AG10803 (cell line): ENCODE results near the gene SNX13.

Source experiments
- DNase-seq: peaks from one replicate; pipeline ENCODE4 v3.0.0; 2010; ENCODE audit warnings: low read depth
- H3K4me3 ChIP-seq: 2 replicates; pipeline ENCODE4 v1.5.1; 2011; ENCODE audit warnings: mild to moderate bottlenecking, low read length, control low read depth
- CTCF ChIP-seq: conservative IDR thresholded peaks from 2 replicates; pipeline ENCODE4 v1.5.1; 2011; ENCODE audit warnings: mild to moderate bottlenecking, low read length, control low read depth, inconsistent platforms

The SNX13 gene

DNA sequence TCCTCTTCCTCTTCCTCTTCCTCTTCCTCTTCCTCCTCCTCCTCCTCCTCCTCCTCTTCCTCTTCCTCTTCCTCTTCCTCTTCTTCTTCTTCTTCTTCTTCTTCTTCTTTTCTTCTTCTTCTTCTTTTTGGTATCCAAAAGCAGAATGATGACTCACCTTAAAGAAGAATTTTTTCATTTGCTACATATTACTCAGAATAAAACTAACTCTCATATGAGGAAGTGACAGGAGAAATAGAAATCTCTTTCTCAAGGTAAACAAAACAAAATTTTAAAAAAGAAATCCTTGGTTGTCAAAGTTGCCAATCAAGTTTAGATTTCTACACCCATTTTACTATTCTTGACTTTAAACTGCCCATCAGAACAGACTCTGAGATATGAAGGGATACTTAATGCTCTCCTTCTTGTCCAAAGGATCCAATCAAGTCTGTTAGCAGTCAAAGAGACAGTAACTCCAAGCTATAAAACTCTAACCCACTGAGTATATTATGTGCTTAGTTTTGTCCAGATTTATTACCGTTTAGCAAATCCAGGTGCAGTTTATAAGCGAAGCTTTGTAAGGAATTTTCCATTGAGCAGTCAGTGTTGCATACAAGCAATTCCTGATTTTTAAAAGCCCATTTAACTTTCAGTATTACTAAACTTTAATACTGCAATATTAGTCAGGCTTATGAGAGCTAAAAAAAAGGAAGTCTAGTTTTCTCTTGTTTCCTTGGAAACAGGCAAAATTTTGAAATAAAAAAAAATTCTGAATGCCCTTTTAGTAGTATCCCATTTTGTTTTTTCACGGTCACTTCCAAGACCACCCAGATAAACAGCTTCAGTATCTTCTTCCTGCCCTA is 43.1 kb upstream of the SNX13 start:
- TF ChIP-seq CTCF, result no peak
- no peak for DNase-seq
- H3K4me3 ChIP-seq, result no peak overlapping the region

GRCh38 chr7:17976952-17977351 is 36.7 kb upstream of the SNX13 start:
- DNase-seq, result no peak
- no peak for TF ChIP-seq CTCF
- no peak overlapping the region for H3K4me3 ChIP-seq

DNA sequence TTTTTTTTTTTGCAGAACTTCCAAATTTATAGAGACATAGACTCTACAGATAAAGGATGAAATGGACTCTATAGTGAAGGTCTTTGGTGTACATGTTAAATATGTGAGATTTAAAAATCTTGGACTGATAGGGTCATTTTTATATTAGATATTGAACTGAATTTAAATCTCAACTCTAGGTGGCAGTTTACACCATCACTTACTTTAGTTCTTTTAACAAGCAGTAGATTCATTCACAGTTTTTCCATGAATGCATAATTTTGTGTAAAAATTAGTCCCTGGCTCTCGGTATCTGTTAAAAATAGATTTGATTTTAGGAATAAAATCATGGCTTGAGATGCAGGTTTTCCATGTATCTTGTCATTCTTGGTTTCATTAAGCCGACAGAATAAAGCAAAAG is 31.1 kb upstream of the SNX13 start:
- DNase-seq, result peak; percentile 13
- peak; percentile 25 for TF ChIP-seq CTCF
- H3K4me3 ChIP-seq, result no peak overlapping the region

DNA sequence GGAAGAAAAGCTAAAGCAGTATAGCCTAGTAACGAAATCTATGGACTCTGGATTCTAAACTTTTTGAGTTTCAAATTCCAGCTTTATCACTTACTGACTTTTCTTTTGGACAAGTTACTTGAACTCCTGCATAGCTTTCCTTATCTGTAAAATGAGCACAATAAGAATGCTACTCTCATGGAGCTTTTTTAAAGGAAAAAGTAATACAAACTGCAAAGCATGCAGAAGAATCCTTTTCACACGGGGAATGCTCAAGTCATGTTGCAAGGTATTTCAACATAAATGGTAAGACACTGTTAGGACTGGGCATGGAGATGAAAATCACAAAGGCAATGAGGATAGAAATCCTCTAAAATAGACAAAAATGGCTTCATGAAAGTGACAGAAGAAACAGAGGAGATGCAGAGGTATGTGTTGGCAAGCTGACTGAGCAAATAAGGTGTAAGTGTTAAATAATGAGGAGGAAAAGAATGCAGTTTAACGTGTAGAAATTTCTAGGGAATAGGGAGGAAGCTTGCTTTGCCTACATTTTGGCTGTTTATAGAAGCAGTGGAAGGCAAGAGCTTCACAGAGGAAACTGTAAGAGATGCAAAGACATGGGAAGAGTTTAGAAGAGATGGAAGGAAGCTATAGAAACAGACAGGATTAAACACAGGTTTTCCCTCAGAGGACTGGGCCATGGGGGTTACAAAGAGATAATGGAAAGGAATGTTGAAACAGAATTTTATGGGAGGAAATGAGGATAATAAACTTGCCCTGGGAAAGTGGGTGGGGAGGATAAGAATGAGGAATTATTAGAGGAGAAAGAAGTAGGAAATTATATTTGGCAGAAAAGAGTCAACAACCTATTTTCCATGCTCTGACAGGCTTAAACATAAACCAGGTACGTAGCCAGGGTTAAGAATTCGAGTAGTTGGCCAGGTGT is 28.8 kb upstream of the SNX13 start:
- no peak overlapping the region for H3K4me3 ChIP-seq
- peak; percentile 6 for DNase-seq
- TF ChIP-seq CTCF, result no peak

GRCh38 chr7:17966706-17967105 is 26.4 kb upstream of the SNX13 start:
- H3K4me3 ChIP-seq, result no peak overlapping the region
- no peak for DNase-seq
- no peak for TF ChIP-seq CTCF

DNA sequence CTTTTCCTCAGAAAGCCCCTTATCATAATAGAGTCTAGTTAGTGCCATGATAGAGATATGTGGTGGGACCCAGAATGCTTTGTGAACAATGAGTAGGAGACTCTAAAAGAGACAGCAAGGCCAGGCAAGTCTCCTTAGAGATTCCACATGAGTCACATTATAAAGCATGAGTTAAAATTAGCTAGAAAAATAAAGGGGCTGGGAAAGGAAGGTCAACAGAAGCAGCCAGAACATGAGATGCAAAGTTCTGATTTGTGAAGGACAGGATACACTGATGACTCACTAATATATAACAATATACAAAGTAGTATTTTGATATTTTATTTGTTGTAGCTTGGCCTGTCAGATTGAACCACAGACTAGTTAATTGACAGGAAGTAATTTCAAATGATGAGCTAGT is 25.3 kb upstream of the SNX13 start:
- DNase-seq, result peak; percentile 3
- no peak for TF ChIP-seq CTCF
- H3K4me3 ChIP-seq, result no peak overlapping the region

- peak; percentile 66 for DNase-seq
- no peak overlapping the region for H3K4me3 ChIP-seq
- TF ChIP-seq CTCF, result no peak
Observed at GRCh38 chr7:17963281-17963680, 23.0 kb upstream of the SNX13 start.
